Raji (cell line): ENCODE measurements around the gene SCO1.

ENCODE experiments used
- POLR2A ChIP-seq: IDR thresholded peaks from 2 replicates; pipeline ENCODE4 v1.6.1; 2011; ENCODE audit warnings: low read depth, low read length, control low read depth; ENCODE audit not compliant: insufficient read depth

SCO1 gene

DNA sequence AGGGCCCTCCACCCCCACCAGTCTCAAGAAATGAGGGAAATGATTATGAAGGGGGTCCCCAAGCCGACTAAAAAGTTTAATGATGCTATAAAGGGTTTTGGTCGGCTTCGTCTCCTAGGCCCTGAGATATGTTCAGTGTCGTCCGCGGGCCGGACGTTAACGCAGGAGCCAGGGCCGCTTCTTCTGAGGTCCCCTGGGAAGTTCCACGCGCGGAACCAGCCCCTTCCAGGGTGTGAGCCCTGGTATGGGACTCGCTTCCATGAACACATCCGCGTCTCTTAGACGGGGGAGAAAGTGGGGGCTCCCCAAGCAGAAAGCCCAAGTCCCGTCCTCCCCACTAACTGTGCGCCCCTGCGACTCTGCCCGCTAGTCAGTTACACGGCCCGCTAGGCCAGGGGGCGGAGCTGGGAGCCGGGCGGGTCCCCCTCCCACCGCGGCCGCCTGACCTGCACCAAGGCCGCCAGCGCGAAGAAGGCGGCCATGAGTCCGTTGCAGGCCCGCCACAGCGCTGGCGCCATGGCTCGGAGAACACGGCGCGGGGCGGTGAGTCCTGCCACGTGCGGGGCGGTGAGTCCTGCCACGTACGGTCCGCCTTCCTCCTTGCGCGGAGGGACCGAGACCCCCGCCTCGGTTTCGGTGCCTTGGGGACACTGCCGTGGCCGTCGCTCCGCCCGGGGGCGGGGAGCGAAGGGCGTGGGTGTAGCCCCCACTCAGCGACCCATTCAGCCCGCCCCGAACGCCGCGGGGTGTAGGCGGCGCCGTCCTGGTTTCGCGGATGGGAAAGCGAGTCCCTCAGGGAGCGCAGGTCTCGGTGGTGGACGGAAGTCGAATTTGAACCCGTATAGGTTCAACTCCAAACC, 32.2 kb upstream of the SCO1 start, which contains the start of gene TMEM220:
TSS of gene TMEM220 (minus strand) at position 690 of the 860 bp plus-strand sequence. CDS start at position 518, 172 bp downstream.
- TF ChIP-seq POLR2A, result no peak

DNA sequence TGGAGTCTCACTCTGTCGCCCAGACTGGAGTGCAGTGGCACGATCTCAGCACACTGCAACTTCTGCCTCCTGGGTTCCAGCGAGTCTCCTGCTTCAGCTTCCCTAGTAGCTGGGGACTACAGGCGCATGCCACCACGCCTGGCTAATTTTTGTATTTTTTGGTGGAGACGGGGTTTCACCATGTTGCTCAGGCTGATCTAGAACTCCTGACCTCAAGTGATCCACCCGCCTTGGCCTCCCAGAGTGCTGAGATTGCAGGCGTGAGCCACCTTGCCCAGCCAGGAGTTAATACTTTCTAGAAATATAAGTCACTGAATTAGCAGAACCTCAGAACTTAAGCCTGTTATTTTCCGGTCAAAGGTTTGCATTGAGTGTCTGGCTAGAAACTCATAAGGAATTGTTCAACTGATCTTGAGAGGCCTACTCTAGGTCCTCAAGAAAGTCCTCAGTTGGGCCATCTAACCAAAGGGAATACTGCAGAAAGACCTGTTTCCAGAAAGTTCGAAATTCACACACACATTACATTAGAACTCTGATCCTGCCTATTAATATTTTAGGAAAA, 31.1 kb upstream of the SCO1 start:
- no peak for TF ChIP-seq POLR2A

DNA sequence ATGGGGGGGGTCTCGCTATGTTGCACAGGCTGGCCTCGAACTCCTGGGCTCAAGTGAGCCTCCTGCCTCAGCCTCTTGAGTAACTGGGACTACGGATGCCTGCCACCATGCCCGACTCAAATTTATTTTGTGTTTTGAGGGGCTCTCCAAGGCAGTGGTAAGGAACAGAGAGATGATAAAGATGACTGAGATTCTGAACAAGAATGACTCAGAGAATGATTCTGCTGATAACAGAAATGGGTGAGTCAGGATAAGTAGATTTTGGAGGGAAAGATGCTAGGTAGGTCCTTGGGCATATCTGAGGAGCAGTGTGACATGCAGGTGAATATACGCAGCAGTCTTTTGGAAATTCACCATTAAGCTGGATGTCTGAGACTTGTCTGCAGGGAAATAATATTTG, 29.9 kb upstream of the SCO1 start:
- TF ChIP-seq POLR2A, result no peak

DNA sequence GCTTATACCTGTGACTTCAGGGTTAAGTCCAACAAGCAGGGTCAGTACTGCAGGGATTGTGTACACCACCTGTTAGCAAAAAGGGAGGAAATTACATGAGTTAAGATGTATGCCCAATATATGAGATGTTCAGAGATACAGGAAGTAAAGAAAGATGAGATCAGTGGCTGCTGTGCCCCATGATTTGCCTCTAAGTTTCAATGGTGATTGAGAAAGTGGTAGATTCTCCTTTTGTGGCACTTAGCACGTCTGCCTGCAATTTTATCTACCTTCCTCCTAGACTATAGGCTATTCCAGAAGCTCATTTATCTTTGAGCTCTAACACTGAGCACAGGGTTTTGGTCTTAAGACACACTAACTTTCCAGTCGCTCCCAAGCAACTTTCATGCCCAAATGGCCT, 28.9 kb upstream of the SCO1 start:
- TF ChIP-seq POLR2A, result no peak

DNA sequence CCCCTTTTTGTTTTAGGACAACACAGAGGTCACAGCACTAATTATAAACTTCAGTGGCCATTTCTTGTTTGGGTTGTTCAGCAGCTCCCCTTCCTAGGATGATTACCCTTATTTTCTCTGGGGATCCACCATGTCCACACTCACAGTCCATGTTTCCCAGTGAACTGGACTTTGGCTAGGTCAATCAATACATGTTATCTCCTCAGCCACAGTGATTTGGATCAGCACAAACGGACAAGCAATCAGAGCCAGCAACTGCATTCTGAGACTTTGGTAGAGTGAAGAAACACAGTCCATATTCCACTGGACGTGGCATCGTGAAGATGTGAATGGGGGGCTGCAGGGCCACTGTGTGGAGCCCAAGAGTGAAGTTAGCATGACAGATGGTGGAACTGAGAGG, 27.9 kb upstream of the SCO1 start:
- TF ChIP-seq POLR2A, result no peak

DNA sequence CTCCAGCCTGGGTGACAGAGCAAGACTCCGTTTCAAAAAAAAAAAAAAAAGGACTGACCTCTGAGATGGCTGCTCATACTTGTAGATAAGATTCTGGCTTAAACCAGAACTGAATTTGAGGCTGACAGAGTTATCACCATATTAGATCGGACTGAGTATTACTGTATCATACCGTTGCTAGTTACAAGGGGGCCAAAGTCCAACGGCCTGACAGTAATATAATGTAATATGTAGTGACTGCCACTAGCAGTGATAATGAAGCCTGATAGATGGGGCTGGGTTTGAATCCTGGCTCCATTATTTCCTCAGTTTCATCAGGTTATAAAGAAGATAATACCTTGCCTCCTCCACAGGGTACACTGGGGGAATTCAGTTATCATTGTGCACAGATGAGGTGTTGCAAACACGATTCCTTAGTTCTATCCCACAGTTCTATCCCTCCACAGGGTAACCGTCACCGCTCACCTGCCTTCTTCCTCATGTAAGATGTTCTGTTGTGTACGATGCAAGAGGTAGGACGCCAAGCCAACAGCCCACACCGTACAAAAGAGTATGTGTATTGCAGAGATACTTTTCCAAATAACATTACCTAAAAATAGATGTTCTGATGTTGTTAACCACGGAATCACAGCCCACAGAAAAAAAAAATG, 27.3 kb upstream of the SCO1 start:
- TF ChIP-seq POLR2A, result no peak

DNA sequence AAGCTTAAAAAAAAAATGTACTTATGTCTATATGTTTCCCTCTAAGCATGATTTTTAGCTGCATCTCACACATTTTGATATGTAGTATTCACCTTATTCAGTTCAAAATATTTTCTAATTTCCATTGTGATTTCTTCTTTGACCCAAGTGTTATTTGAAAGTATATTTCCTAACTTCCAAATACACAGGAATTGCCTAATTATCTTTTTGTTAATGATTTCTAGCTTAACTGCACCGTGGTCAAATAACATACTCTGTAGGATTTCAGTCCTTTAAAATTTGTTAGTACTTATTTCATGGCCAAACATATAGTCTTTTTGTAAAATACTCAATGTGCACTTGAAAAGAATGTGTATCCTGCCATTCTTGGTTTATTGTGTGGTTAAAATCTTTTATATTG, 21.2 kb upstream of the SCO1 start:
- no peak for TF ChIP-seq POLR2A

DNA sequence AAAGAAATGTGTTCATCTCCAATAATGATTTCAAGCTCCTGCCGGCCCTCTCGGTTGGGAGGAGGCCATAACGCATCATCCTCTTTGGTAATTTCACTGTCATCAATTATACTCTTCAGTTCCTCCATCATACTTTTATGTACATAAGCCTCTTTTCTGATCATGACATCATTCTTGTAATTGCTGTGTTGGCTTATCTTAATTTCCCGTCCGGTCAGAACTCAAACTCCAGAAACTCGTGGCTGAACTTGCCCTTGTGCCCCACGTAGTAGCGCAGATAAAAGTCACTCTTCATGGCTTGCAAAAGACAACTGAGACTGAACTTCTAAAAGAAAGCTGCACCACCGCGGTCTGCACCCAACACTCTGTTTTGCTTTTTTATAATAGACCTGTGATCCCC, 18.9 kb upstream of the SCO1 start:
- TF ChIP-seq POLR2A, result no peak

DNA sequence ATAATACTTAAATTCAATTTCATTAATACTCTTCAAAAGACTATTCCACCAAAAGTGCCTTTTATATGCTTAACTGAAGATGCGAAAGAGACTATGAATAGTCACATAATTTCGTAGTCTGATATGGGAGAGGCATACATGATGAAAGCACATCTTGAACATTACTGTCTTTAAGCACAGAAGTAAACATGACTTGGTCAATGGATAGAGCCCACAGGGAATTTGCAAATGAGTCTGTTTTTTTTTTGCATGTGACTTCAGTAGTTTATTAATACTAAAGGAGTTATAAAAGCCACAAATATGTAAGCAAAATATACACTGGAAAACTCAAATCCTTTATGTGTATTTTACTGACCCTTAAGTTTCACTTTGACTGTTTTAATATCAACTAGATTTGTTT, 16.0 kb upstream of the SCO1 start:
- TF ChIP-seq POLR2A, result no peak

DNA sequence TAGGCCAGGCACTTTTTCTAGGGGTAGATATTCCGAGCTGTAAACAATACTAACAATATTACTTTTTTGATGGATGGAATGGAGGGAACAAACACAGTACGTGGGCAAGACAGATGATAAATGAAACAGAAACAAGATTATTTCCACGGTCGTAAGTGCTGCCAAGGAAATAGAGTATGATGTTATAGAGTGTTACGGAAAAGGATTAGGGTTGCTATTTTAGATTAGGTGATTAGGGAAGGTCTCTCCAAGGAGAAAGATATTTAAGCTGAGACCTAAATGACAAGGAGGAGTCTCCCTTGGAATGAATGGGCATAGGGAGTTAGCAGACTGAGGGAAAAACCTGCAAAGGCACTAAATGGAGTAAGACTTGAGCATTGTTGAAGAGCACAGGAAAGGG, 8.4 kb upstream of the SCO1 start:
- TF ChIP-seq POLR2A, result no peak

DNA sequence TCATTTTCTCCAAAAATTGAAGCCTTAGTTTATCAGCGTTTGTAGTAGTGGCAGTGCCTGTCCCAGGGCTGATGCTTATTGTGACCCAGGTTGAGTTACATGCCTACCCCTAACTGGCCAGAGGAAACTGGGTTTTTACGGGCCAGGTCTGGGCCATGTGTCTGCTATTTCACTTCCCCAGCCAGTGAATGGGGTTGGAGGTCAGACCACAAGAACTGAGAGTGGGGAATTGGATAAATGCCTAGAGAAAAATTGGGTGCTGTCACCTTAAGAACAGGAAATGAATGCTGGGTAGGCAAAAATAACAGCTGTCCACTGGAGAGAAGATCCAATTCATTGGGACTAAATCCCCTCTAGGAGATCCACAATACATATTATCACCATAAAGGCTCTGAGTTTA, 5.2 kb upstream of the SCO1 start:
- TF ChIP-seq POLR2A, result no peak

DNA sequence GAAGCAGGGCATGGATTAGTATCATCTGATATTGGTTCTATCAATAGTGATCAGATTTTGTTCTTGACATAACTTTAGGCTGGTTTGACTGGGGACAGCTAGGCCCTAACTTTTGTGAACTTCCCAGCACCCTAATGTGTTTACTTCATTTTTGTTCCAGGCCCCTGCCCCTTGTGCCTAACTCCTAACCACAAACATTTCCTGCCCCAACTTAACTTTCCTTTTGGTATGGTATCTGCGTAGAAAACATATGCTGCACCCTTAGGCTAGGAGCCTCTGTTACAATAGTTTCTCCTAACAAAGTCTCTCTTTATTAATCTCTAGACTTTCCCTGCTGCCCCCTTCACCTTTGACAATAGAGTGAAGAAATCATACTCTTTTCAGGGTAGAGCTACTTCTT, 2.5 kb upstream of the SCO1 start:
- no peak for TF ChIP-seq POLR2A

DNA sequence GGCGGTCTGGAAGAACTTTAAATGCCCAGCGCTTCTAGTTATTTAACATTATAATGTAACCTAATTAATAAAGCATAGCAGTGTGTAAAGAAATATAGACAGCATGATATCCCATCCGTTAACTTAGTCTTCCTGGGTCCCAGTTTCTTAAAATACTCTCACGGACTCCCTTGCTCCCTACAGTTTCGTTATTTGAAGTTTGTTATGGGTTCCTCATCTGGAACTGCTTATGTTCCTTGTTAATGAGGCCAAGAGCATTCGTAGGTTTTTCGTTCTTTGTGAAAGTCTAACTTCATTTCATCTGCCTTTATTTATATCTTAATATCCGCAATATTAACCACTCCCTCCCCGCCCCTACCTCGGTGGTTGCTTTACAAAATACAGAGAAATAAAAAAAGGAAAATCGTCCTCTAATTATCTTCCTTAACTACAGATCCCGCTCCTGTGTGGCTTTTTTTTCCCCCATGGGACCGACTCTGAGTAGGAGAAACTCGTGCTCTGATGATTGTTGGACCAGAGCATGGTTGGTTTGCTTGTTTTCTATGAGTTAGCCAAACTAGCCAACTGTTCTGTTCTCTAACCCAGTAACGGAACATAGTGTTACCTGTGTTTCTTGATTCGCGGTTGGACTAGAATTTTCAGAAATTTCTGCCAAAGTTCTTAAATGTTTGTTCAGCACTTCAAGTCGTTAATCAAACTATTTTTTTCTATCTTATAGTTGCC, 924 bp upstream of the SCO1 start:
- TF ChIP-seq POLR2A, result no peak

DNA sequence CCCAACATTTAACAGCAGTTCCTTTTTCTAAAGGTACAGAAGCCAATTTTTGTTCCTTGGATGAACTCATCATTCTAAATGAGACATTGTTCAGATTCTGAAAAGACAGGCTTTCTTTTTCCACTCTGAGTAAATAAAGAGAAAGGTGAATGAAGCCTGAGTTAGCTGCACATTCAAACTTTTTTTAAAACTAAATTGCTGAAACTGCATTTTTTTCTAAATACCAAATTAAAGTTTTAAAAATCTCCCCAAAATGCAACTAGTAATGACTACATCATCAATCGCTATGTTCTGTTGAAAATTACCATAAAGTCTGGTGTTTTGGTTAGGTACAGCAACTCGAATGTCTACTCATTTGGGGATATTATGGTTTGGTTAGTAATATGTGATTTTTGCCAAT, 9.8 kb downstream of the SCO1 start:
- no peak for TF ChIP-seq POLR2A

DNA sequence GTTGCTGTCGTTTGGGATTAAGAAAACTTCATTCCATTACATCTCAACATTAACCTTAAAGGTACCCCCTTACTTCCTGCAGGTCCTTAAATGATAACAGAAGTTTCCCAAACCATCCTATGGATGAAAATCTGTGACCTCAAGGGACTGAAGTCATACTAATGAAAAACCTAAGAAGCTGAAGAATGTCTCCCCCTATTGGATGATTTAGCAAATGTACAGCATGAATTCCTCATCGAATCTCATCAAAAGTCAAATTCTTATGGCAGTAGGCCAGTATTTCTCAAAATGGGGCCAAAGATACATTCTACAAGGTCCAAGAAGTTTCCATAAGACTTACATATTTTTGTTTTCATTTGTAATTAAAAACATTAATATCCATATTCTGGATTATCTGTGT, 13.5 kb downstream of the SCO1 start:
- no peak for TF ChIP-seq POLR2A
